ENCODE measurements around the gene RDH13.
"Not testable (repeated sequence)": the region's sequence is repeated elsewhere in the genome, so short reads cannot be mapped to it uniquely, and the experiment has no call there.

GRCh38 chr19:55008781-55009180 is 54.2 kb downstream of the RDH13 start:
- not testable (repeated sequence) for TF ChIP-seq CTCF (IDR thresholded peaks at IDR 0.05); TEAD4 (IDR thresholded peaks at IDR 0.05; ENCODE audit: borderline replicate concordance, insufficient read depth); USF2 (IDR thresholded peaks at IDR 0.05; ENCODE audit: borderline replicate concordance, low read depth, low read length); CHD2 (IDR thresholded peaks at IDR 0.05; ENCODE audit: low read length, partially characterized antibody); SMC3 (IDR thresholded peaks at IDR 0.05; ENCODE audit: low read depth, low read length)
